Karpas-422 (cell line): ENCODE measurements around the gene RIPOR2. TPM values are rescaled to one million over a fixed set of nuclear protein-coding genes. Genes with fewer than 3 reads are reported as not detected.

Experiments used
- DNase-seq: peaks from one replicate; pipeline ENCODE4 v3.0.0-alpha.2; 2015
- H2AFZ ChIP-seq: fragments of 200-600 bp; sonication (generic); 2 replicates; pipeline ENCODE4 v1.6.1; 2014; ENCODE audit warnings: antibody characterized with exemption, low read length, mixed read lengths
- H3K27ac ChIP-seq: fragments of 200-600 bp; sonication (generic); 2 replicates; pipeline ENCODE4 v1.5.1; 2014; ENCODE audit warnings: mild to moderate bottlenecking, low read length, moderate library complexity
- H3K27me3 ChIP-seq: fragments of 200-600 bp; sonication (generic); 2 replicates; pipeline ENCODE4 v1.6.1; 2014; ENCODE audit warnings: low read length, mixed read lengths
- H3K36me3 ChIP-seq: fragments of 200-600 bp; sonication (generic); 2 replicates; pipeline ENCODE4 v1.6.1; 2014; ENCODE audit warnings: low read length, mixed read lengths; ENCODE audit not compliant: insufficient read depth
- H3K4me1 ChIP-seq: fragments of 200-600 bp; sonication (generic); 2 replicates; pipeline ENCODE4 v1.6.1; 2014; ENCODE audit warnings: mild to moderate bottlenecking, low read length, mixed read lengths
- H3K4me2 ChIP-seq: fragments of 200-600 bp; sonication (generic); 2 replicates; pipeline ENCODE4 v1.6.1; 2014; ENCODE audit warnings: low read length, low read depth, mild to moderate bottlenecking; ENCODE audit not compliant: poor library complexity, severe bottlenecking
- H3K4me3 ChIP-seq: fragments of 200-600 bp; sonication (generic); 2 replicates; pipeline ENCODE4 v1.5.1; 2014; ENCODE audit warnings: mild to moderate bottlenecking, antibody characterized with exemption, low read length, mixed read lengths
- H3K79me2 ChIP-seq: fragments of 200-600 bp; sonication (generic); 2 replicates; pipeline ENCODE4 v1.6.1; 2014; ENCODE audit warnings: mild to moderate bottlenecking, low read length, mixed read lengths
- H3K9ac ChIP-seq: fragments of 200-600 bp; sonication (generic); 2 replicates; pipeline ENCODE4 v1.6.0; 2014; ENCODE audit warnings: low read length
- H3K9me2 ChIP-seq: fragments of 200-600 bp; sonication (generic), shearing (Covaris generic); replicated peaks from 2 replicates; pipeline ENCODE4 v1.6.0; 2014; ENCODE audit warnings: mild to moderate bottlenecking, low read length, moderate library complexity; ENCODE audit not compliant: insufficient read depth
- H3K9me3 ChIP-seq: fragments of 300-700, 200-600 bp; sonication (generic); 2 replicates; pipeline ENCODE4 v1.6.1; 2014; ENCODE audit warnings: low read length, mixed read lengths
- H4K20me1 ChIP-seq: fragments of 200-600 bp; sonication (generic); 2 replicates; pipeline ENCODE4 v1.6.1; 2014; ENCODE audit warnings: mild to moderate bottlenecking, antibody characterized with exemption, low read length, low read depth; ENCODE audit not compliant: insufficient read depth
- total RNA-seq: library from RNA; depleted of rRNA; stranded (reverse); fragments of >200 nt; shearing (Covaris generic); gene quantifications from 2 replicates; pipeline ENCODE4 v1.2.3, GENCODE V29; 2014; ENCODE audit warnings: low replicate concordance

The RIPOR2 gene
- total RNA-seq, 1 experiment from 2014 or later = 72.1 TPM

- Histone ChIP-seq H3K4me2 (peak overlapping the region; percentile 91), H2AFZ (no peak overlapping the region), H3K9ac (peak overlapping the region; percentile 69), H3K79me2 (peaks cover 89% of the 10 kb centered on the region), H3K9me3 (no peaks in the 10 kb centered on the region), H3K4me1 (peaks cover 96% of the 10 kb centered on the region), H3K27ac (peak overlapping the region; percentile 89), H3K36me3 (0 out of 2 replicates have a peak, but pooled peaks cover 3% of the 10 kb centered on the region), H4K20me1 (peaks cover 4% of the 10 kb centered on the region; the same call in 1 of the 2 replicates), H3K27me3 (no peaks in the 10 kb centered on the region), H3K4me3 (peak overlapping the region; percentile 71), H3K9me2 (no peaks in the 10 kb centered on the region)
- peak; percentile 69 for DNase-seq
Observed at GRCh38 chr6:24932832-24933231, 2.9 kb downstream of the RIPOR2 start.

DNA sequence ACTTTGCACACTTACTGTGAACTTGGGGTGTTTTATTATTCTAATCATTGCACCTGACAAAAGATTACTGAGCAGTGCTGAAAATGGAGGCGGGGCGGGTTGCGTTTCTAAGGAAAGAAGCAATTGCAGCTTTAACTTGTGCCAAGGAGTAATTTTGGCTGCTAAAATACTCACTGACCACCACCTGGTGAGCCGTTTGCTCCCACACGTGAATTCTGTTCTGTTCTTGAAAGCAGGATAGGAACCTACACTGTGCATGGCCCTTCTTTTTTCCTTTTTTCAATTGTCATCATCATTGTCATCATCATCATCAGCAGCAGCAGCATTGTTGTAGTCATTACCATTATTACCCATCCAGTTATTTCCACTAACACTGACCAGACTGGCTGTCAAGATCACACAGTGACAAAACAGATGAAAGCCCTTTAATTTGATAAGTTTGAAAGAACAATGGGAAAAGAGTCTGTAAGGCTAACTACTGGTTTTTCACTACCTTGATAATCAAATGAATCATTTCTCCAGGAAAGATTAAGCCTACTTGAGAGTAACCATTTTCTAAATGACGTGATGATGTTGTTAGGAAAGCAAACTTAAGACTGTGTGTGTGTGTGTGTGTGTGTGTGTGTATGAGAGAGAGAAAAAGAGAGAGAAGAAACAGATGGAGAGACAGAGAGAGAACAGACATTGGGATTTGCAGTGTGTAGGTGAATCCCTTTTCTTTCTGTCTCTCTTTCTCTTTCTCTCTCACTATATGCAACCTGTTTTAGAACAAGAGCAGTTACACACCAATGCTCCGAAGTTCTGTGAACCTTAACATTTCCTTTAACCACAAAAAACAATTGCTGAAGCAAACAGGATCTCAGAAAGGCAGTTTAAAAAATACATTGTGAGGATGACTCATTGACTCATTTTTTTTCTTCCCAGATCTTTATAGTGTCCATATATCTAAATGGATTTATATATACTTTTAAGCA, 3.8 kb downstream of the RIPOR2 start:
- Histone ChIP-seq H4K20me1 (peaks cover 4% of the 10 kb centered on the region; the same call in 1 of the 2 replicates), H3K9ac (peak overlapping the region; percentile 69), H3K4me2 (peak overlapping the region; percentile 91)

GRCh38 chr6:24931296-24931695, 4.5 kb downstream of the RIPOR2 start:
- Histone ChIP-seq H3K27ac (peak overlapping the region; percentile 89), H2AFZ (no peak overlapping the region), H3K4me3 (peak overlapping the region; percentile 71; the same call in 1 of the 2 replicates), H3K36me3 (0 out of 2 replicates have a peak, but pooled peaks cover 8% of the 10 kb centered on the region), H3K79me2 (peaks cover 89% of the 10 kb centered on the region), H3K27me3 (no peaks in the 10 kb centered on the region), H3K9me2 (no peaks in the 10 kb centered on the region), H3K4me1 (peaks cover 93% of the 10 kb centered on the region), H3K9me3 (no peaks in the 10 kb centered on the region), H3K9ac (peak overlapping the region; percentile 69), H4K20me1 (peaks cover 4% of the 10 kb centered on the region; the same call in 1 of the 2 replicates), H3K4me2 (peak overlapping the region; percentile 91)
- no peak for DNase-seq

More for the DNA sequence above, 3.8 kb downstream of the RIPOR2 start:
- 0 out of 2 replicates have a peak, but pooled peaks cover 8% of the 10 kb centered on the region for H3K36me3 ChIP-seq
- no peak overlapping the region for H2AFZ ChIP-seq
- H3K27ac ChIP-seq = peak overlapping the region; percentile 89
- peaks cover 89% of the 10 kb centered on the region for H3K79me2 ChIP-seq
- H3K27me3 ChIP-seq = no peaks in the 10 kb centered on the region
- H3K4me3 ChIP-seq = peak overlapping the region; percentile 71
- no peaks in the 10 kb centered on the region for H3K9me2 ChIP-seq
- DNase-seq = peak; percentile 63
- H3K4me1 ChIP-seq = peaks cover 96% of the 10 kb centered on the region
- H3K9me3 ChIP-seq = no peaks in the 10 kb centered on the region

DNA sequence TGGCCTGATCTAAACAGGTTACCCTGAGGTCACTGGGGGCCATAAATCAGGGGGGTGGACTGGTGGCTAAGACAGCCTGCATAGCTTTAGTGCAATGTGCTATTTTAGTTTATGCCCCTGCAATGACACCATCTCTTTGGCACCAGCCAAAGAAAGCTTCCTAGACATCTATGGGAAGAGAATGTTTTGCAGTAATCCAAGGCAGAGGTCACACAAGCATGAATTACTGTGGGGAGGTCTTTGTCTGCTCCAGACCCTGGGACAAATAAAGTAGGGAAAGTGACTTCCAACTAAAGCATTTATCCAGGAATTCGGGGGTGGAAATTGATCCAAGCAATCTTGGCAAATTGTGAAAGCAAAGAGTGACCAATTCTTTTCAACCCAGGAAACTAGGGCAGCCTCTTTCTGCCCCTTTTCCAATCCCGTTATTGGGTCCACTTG, 5.3 kb downstream of the RIPOR2 start:
- H3K9ac ChIP-seq = no peak overlapping the region
- H3K9me3 ChIP-seq = no peaks in the 10 kb centered on the region
- H3K4me2 ChIP-seq = peak overlapping the region; percentile 91
- peak overlapping the region; percentile 48 for H3K4me3 ChIP-seq
- H3K4me1 ChIP-seq = peaks cover 94% of the 10 kb centered on the region
- H3K27me3 ChIP-seq = no peaks in the 10 kb centered on the region
- H3K36me3 ChIP-seq = 0 out of 2 replicates have a peak, but pooled peaks cover 8% of the 10 kb centered on the region
- peaks cover 4% of the 10 kb centered on the region; the same call in 1 of the 2 replicates for H4K20me1 ChIP-seq
- H3K9me2 ChIP-seq = no peaks in the 10 kb centered on the region
- DNase-seq = peak; percentile 45
- H2AFZ ChIP-seq = no peak overlapping the region
- H3K27ac ChIP-seq = peak overlapping the region; percentile 89
- H3K79me2 ChIP-seq = peaks cover 96% of the 10 kb centered on the region

DNA sequence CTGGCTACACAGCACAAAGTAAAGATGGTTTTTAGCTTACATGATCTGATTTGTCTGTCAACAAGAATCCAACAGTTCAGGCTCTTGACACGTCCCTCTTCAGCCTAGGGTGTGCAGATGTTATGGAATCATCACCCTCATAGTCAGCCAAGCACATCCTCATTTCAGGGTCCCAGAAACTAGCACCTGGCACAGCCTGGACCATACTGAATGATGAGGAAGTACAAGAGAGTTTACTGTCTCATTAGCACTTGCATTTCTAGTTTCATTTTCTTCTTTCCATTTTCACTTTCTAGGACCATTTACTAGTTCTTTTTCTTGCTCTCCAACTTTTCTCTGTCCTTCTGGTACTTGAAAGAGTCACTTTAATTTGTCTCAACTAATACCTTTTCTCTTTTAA, 6.5 kb downstream of the RIPOR2 start:
- H3K9me2 ChIP-seq = no peaks in the 10 kb centered on the region
- H3K79me2 ChIP-seq = peaks cover 98% of the 10 kb centered on the region
- peak; percentile 76 for DNase-seq
- 0 out of 2 replicates have a peak, but pooled peaks cover 8% of the 10 kb centered on the region for H3K36me3 ChIP-seq
- peak overlapping the region; percentile 48 for H3K4me3 ChIP-seq
- H3K27ac ChIP-seq = peak overlapping the region; percentile 89
- H2AFZ ChIP-seq = no peak overlapping the region
- no peaks in the 10 kb centered on the region for H3K9me3 ChIP-seq
- H3K27me3 ChIP-seq = no peaks in the 10 kb centered on the region
- peak overlapping the region; percentile 91 for H3K4me2 ChIP-seq
- peak overlapping the region; percentile 27 for H3K9ac ChIP-seq
- peaks cover 4% of the 10 kb centered on the region; the same call in 1 of the 2 replicates for H4K20me1 ChIP-seq
- H3K4me1 ChIP-seq = peaks cover 96% of the 10 kb centered on the region

GRCh38 chr6:24927985-24928745, 7.6 kb downstream of the RIPOR2 start:
- Histone ChIP-seq H3K9ac (peak overlapping the region; percentile 27; the same call in 1 of the 2 replicates), H2AFZ (no peak overlapping the region), H3K9me3 (no peaks in the 10 kb centered on the region), H3K27me3 (no peaks in the 10 kb centered on the region), H3K79me2 (peaks cover 97% of the 10 kb centered on the region), H3K4me2 (peak overlapping the region; percentile 91), H3K4me3 (peak overlapping the region; percentile 48; the same call in 1 of the 2 replicates), H3K27ac (peak overlapping the region; percentile 89), H3K9me2 (no peaks in the 10 kb centered on the region), H4K20me1 (peaks cover 4% of the 10 kb centered on the region; the same call in 1 of the 2 replicates), H3K36me3 (0 out of 2 replicates have a peak, but pooled peaks cover 8% of the 10 kb centered on the region), H3K4me1 (peaks cover 94% of the 10 kb centered on the region)
- no peak for DNase-seq

DNA sequence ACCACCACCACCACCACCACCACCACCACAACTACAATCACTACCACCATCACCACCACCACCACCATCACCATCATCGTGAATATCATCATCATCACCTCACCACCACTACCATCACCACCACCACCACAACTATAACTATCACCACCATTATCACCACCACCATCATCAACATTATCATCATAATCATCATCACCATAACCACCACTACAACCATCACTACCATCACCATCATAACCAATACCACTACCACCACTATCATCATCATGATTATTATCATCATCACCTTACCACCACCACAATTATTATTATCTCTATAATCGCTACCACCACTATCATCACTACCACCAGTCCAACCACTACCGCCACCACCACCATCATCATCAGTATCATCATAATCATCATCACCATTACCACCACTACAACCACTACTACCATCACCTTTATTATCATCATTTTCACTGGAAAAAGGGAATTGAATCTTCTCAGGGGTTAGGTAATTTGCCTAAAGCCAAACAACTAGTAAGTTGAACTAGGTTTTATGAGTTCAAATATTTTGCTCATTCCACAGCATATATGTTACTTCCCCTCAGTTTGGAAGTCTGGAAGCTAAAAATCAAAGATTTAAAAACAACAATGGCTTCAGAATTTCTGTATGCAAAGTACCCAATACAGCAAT, 8.3 kb downstream of the RIPOR2 start:
- DNase-seq = no peak
- peaks cover 94% of the 10 kb centered on the region for H3K4me1 ChIP-seq
- H3K36me3 ChIP-seq = 0 out of 2 replicates have a peak, but pooled peaks cover 8% of the 10 kb centered on the region
- peak overlapping the region; percentile 89 for H3K27ac ChIP-seq
- H3K9me2 ChIP-seq = no peaks in the 10 kb centered on the region
- no peaks in the 10 kb centered on the region for H3K9me3 ChIP-seq
- H3K27me3 ChIP-seq = no peaks in the 10 kb centered on the region
- H3K9ac ChIP-seq = no peak overlapping the region
- H3K79me2 ChIP-seq = peaks cover 97% of the 10 kb centered on the region
- H3K4me3 ChIP-seq = no peak overlapping the region
- peak overlapping the region; percentile 91 for H3K4me2 ChIP-seq
- H4K20me1 ChIP-seq = peaks cover 4% of the 10 kb centered on the region; the same call in 1 of the 2 replicates
- no peak overlapping the region for H2AFZ ChIP-seq
